ENCODE measurements around the gene EI24. TPM values are rescaled to one million over a fixed set of nuclear protein-coding genes. Genes with fewer than 3 reads are reported as not detected.
"Not testable (repeated sequence)": the region's sequence is repeated elsewhere in the genome, so short reads cannot be mapped to it uniquely, and the experiment has no call there.

The EI24 gene
- 122 and 125 TPM in 2 replicates for total RNA-seq (2014; rRNA removed; shearing (Covaris generic))

DNA sequence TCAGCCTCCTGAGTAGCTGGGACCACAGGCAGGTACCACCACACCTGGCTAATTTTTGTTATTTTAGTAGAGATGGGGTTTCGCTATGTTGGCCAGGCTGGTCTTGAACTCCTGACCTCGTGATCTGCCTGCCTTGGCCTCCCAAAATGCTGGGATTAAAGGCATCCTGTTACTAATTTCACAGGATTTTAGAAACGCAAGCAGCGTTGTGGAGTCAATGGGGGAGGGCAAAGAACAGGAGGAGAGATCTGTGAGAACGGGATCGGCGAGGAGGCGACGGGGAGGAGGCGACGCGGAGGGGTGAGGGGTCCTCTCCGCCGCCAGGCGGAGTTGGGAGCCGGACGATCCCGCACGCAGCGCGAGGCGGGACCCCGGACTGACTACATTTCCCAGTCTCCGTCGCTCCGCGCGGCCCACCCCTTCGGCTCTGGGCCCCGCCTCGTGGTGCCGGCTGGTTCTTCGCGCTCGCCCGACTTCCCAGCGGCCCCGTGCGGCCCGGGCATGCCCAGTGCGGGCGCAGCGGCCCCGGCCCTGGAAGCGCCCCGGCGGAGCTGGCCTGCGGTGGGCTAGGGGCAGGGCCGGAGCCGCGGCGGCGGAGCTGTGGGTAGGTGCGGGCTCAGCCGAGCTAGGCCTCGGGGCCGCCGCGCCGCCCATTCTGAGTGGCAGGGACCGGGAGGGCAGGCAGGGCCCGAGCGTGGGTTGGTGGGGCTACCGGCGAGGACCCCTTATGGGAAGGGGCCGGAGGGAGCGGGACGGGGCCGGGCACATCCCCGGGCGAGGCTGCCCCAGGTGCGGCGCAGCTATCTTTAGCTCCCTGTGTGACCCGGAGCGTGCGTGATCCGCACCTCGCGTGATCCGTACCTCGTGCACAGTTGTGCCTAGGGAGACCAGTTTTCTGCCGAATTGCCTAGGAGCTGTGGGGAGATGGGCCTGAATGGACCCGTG lies at the start of gene EI24:
TSS of gene EI24 (plus strand) at position 508 of the 945 bp plus-strand sequence. CDS start 3,051 bp downstream, outside the sequence.
- peak; percentile 97 for DNase-seq (ENCODE audit: low spot score)

DNA sequence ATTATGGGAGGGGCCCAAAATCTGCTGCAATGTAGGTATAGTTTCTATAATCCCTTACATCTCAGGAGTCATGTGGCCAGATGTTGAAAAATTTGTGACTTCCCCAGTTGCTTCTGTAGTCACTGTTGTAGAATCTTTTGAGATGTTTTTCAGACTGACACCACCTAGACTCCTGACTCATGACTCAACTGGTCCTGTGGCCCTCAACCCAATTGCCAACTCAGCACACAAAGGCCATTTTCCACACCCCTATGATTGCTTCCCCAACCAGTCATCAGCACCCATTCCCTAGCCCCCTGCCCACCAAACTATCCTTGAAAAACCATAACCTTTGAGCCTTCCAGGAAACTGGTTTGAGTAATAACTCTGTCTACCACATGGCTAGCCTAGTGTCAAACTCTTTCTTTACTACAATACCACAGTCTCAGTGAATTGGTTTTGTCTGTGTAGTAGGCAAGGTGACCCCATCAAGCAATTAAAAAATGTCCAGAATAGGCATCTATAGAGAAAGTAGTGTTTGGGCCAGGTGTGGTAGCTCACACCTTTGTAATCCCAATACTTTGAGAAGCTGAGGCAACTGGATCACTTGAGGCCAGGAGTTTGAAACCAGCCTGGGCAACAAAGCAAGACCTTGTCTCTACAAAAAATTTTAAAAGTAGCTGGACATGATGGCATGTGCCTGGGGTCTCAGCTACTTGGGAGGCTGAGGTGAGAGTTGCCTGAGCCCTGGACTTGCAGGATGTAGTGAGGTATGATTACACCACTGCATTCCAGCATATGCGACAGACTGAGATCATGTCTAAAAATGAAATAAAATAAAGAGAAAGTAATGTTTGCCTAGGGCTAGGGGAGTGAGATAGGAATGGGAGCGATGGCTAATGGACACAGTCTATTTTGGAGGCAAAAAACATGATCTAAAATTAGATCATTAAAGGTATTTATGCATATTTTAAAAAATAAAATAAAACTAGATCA lies 49.1 kb upstream of the EI24 start:
- DNase-seq (ENCODE audit: low spot score) = no peak

DNA sequence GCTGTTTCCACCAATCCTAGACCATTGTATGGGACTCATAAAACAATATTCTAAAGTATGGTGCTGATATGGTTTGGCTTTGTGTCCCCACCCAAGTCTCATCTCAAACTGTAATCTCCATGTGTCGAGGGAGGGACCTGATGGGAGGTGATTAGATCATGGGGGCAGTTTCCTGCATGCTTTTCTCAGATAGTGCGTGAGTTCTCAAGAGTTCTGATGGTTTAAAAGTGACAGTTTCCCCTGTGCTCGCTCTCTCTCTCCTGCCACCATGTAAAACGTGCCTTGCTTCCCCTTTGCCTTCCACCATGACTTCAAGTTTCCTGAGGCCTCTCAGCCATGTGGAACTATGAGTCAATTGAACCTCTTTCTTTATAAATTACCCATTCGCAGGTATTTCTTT lies 44.0 kb upstream of the EI24 start:
- DNase-seq (ENCODE audit: low spot score) = no peak

DNA sequence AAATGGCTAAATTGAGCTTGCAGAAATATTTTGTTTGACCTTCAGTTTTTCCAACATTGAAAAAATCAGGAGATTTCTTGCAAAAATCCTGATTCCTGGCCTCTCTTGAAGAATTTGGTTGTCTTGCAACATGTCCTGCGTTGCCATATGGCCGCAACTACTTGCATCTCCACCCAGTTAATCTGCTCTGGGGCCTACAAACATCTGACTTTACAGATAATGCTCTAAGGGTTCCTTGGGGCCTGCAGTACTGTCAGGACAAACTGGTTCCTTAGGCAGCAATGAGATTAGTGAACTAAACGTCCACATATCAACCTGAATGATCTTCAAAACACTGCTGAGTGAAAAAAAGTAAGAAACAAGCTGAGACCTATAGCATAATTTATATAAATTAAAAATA lies 36.6 kb upstream of the EI24 start:
- no peak for DNase-seq (ENCODE audit: low spot score)

DNA sequence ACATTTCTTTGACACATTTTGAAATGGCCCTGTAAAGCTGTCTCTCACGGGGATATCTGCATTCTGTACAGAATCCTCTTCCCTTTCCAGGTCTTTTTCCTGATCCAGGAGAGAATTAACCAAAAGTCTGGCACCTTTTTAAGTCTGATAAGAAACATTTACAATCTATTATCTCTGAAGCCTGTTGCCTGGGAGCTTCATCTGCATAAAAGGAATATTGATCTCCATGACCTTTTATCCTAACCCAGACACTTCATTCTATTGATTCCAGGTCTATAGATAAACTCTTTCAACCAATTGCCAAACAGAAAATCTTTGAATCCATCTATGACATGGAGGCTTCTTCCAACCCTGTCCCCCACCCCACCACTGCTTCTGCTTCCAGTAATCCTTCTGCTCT lies 33.7 kb upstream of the EI24 start:
- DNase-seq (ENCODE audit: low spot score) = no peak

DNA sequence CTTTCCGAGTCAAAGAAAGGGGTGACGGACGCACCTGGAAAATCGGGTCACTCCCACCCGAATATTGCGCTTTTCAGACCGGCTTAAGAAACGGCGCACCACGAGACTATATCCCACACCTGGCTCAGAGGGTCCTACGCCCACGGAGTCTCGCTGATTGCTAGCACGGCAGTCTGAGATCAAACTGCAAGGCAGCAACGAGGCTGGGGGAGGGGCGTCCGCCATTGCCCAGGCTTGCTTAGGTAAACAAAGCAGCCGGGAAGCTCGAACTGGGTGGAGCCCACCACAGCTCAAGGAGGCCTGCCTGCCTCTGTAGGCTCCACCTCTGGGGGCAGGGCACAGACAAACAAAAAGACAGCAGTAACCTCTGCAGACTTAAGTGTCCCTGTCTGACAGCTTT lies 32.4 kb upstream of the EI24 start:
- DNase-seq (ENCODE audit: low spot score) = not testable (repeated sequence)

DNA sequence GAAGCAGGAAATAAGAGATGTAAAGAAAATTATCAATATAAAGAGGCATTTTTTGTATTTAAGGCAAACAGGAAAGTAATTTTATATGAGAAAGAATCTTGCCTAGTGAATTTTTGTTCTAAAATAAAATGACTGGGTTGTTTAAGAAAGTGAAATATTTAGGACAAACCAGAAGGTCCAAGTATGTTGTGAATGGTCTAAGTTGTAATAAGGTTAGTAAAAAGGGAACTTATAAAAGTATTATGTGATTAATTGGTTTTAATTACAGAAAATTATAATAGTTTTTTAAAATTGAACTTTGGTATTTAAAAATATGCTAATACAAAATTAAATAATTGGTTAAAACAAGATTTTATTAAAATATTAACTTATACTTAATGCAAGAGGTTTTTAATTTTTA lies 26.6 kb upstream of the EI24 start:
- no peak for DNase-seq (ENCODE audit: low spot score)

DNA sequence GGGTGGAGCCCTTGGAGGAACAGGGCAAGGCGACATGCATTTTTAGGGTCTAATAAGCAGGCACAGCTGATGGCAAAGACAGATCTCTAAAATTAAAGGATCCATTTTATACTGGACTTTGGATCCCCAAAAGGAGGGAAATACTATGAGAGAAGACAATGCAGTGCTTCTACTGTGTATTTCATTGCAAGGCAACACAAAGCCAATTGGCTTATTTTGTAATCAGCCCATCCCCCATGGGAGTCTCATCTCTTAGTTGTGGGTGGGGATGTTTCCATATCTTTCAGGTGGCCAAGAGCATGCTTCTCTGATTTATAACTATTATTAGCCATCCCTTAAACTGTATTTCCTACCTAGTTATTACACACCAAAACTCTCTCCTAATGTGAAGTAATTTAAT lies 18.5 kb upstream of the EI24 start:
- no peak for DNase-seq (ENCODE audit: low spot score)

DNA sequence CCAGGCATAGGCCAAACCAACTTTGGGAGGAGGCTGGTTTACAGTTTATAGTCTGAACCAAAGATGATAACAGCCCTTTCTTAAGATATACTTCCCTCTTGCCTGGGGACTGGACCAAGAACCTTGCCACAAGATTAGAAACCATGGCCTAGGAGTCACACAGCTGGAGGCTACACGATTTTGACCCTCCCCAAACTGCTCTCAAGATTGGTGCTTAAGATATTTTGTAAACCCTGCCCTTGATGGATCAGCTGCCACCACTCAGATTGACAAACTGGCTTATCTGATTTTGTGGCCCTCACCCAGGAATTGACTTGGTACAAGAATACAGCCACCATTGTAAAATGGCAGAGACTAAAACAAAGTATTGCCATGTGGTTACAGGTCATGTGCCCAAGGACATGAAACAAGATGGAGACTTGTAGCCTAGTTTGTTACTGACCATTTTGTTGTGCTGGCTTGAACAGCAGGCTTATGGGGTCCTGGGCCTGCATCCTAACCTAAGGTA lies 17.4 kb upstream of the EI24 start:
- DNase-seq (ENCODE audit: low spot score) = no peak

DNA sequence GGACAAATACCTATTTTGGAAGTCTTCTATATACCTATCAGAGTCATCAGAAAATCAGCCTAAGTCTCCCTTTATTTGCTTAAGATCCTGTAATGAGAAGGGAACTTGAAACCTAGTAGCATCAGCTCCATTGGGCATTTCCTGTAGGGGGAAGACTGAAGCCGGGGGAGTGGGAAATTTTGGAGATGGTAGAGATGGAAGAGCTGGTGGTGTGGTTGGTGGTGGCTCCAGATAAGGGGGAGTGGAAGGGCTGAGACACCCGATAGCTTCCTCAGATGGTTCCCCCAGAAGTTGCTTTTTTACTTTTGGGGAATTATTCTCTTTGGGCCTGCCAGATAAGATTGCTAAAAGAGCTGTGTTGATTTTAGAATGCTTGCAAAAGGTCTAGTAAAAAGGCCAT lies 16.4 kb upstream of the EI24 start:
- no peak for DNase-seq (ENCODE audit: low spot score)

DNA sequence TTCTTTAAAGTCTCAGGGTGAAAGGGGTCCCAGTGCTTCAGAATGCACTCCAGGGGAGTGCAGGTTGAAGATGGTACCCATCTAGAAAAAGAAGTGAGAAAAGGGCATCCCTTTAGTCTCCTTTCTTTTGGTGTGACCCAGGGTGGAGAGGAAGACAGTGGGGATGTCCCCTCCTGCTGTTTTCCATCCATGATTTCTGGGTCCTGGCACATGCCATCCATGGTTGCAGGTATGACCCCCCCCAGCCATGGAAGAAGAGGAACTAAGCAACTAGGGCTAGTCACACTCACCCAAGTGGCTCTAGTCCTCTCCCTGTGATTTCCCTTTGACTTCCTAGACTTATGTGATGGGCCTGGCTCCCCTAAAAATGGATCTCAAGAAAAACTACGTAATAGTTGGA lies 15.9 kb upstream of the EI24 start:
- DNase-seq (ENCODE audit: low spot score) = no peak

DNA sequence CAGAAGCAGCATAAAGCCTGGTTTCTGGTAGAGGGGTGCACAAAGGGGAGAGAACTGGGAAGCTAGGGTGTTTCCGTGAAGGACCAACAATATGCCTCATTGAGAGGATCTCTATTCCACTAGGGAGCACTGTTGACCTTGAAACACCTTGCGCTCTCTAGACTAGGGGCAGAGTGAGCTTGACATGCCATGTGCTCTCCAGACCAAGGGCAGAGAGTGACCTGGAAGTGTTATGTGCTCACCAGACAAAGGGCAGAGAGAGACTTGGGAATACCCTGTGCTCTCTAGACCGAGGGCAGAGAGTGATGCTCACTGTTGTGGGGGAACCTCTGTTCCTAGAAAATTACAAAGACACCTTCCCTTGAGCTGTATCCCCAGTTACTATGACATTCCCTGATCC lies 15.2 kb upstream of the EI24 start:
- DNase-seq (ENCODE audit: low spot score) = peak; percentile 39

DNA sequence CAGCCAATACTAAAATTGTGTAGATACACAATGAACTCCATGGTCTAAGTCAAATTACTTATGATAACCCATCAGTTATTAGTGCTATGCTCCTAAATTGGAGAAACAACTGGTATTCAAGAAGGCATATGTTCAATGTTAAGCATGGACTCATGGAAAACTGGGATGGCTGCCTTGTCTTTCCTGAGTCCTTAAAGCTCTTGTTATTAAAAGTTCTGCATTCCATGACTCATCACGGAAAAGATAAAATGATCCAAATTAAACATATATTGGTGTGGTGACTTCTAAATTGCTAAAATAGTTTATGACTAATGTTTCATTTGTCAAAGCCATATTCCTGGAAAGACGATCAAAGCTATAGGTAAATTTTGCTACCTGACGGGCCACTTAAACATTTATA lies 9.4 kb upstream of the EI24 start:
- no peak for DNase-seq (ENCODE audit: low spot score)

DNA sequence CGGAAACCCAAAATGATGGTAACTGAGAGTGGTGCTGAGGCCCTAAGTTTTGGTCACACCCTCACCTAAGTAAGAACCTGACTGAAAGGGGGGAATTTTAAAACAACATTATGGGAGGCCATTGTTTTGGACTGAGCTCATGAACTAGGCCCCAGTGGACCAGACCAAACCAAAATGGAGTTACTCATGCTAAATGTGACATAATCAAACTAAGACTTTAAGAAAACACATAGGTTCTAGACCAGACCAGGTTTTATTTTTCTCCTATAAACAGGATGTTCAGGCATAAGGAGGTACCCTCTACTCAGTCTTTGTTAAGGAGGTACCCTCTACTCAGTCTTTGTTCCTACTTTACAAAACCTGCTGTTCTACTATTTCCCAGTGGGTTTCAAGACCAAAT lies 7.4 kb upstream of the EI24 start:
- DNase-seq (ENCODE audit: low spot score) = no peak

DNA sequence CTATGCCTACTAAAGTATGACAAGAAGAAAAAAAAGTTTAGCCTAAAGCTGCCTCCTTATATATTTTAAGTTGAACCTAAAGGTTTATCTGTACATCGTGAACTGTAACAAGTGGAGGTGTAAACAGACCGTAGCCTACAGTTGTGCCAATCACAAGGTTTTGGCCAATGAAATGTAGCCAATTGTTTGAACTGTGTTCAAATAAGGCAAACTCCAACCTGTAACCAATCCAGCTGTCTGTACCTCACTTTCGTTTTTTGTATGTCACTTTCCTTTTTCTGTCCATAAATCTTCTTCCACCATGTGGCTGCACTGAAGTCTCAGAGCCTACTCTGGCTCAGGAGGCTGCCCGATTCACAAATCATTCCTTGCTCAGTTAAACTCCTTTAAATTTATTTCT lies 6.8 kb upstream of the EI24 start:
- no peak for DNase-seq (ENCODE audit: low spot score)

DNA sequence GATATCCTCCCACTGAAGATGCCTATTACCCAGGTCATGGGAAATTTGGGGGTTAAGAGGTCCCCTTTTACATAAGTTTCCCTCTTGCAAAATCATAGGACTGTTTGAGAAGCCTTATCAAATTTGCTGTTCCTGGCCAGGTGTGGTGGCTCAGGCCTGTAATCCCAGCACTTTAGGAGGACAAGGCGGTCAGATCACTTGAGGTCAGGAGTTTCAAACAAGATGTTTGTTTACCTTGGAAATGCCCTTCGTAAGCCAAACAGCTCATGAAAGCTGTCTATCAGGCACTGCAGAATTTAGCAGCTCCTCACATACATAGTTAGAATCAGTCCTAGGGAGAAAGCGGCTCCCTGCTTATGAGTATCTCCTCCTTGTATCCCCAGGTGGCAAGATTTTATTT lies 4.9 kb upstream of the EI24 start:
- DNase-seq (ENCODE audit: low spot score) = no peak

DNA sequence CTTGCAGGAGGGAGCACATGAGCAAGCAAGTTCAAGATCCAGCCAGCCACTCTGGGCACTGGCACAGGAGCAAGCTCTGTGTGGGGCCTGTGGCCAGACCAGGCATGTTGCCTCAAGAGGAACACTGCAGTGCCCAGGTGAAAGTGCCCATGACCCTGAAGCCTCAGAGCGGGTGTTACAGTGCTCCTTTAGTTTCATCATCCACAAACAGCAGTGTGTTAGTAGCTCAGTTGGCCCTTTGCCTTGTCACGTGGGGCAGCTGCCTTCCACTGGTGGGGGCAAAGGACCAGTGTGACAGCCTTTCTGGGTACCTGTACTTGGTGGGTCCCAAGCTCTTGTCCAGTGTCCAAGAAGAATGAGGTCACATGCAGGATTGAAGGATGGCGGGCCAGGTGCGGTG lies 3.0 kb upstream of the EI24 start:
- DNase-seq (ENCODE audit: low spot score) = no peak

DNA sequence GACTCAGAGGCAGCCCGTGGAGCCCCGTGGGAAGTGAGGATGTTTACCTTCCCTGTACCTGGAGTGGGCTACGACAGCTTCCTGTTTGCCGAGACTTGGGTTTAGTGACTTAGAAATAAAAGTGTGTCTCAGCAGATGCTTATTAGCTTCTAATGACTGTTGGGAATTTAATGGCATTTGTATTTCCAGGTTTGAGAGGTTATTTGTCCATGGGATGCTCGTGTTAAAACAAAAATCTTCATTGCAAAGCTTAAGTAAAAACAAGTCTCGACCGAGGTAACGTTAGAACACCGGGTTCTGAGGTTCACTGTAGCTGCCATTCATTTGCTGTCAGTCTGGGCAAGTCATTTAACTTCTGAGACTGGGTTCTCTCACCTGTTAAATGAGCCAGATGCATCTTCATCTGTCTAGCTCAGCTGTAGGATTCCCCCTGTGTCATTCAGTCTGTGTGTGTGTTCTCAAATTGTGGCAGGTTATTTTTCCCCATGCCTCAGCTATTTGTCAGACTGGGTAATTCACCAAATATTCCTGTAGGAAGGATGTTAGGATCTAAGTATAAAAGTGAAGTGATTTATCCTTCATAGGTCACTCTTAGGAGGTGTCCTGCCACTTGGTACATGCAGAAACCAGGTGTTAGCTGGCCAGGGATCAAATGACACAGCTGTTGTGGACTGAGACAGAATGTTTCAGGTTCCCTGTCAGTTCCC lies 791 bp downstream of the EI24 start:
- peak; percentile 48 for DNase-seq (ENCODE audit: low spot score)

DNA sequence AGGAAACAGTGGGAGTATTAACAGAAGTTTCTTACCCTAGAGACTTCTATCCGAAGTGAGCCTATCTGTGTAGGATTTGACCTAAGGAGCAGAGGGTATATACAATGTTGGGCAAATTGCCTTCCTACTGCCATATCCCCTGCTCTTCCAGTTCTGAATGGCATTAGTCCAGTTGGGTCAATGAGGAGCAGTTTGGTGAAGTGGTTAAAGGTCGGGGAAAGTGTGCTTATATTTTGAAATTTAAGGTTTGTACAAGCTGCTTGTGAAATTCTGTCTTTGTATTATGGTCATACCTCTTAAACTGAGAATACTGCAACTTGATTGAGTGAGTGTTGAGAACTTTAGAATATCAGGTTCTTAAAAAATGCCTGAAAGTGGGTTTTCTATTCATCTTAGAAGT lies 1.7 kb downstream of the EI24 start:
- no peak for DNase-seq (ENCODE audit: low spot score)

DNA sequence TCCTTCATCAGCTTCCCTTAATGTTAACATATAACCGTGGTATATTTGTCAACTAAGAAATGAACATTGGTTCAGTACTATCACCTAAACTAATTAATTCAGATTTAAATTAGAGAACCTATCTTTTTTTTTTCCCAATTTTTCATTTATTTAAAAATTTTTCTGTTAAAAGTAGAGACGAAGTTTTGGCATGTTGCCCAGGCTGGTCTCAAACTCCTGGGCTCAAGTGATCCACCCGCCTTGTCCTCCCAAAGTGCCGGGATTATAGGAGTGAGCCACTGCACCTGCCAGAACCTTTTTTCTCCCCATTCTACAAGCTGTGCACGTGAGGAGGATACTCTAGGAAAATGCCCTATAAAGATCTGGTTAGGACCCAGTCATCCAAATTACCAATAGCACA lies 3.6 kb downstream of the EI24 start:
- DNase-seq (ENCODE audit: low spot score) = no peak

DNA sequence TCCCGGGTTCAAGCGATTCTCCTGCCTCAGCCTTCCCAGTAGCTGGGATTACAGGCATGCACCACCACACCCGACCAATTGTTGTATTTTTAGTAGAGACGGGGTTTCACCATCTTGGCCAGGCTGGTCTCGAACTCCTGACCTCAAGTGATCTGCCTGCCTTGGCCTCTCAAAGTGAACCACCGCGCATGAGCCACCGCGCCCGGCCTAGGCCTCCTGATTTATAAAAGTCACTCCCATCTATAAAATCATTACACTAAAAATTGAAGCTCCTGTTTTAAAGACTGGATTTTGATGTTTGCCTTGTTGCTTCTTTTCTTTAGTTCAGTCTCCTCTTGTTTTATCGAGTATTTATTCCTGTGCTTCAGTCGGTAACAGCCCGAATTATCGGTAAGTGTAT lies 7.9 kb downstream of the EI24 start:
- not testable (repeated sequence) for DNase-seq (ENCODE audit: low spot score)

DNA sequence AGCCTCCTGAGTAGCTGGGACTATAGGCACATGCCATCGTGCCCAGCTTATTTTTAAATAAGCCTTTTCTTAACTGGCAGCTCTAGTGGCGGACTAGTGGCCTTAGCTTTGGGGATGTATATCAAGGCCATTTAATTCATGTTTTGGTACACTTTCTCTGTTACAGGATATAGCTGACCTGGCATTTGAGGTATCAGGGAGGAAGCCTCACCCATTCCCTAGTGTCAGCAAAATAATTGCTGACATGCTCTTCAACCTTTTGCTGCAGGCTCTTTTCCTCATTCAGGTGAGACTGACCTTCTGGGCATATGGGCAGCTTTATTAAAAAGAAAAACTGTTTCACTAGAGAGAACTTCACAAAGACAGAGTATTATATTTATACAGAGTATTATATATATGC lies 9.5 kb downstream of the EI24 start:
- DNase-seq (ENCODE audit: low spot score) = no peak

Measured in HT-29 (cell line).